ENCODE results near the gene SRGAP1. TPM values are rescaled to one million over a fixed set of nuclear protein-coding genes. Genes with fewer than 3 reads are reported as not detected.
"Not testable (repeated sequence)": the region's sequence is repeated elsewhere in the genome, so short reads cannot be mapped to it uniquely, and the experiment has no call there.

SRGAP1 gene
- total and polyA plus RNA-seq, 2 donors from 2014 or later: 1.8 to 13.5 TPM

GRCh38 chr12:63875703-63876102 lies 31.2 kb downstream of the SRGAP1 start:
- Histone ChIP-seq H3K4me1 (ENCODE audit: control insufficient read depth in 2 of 3, insufficient read depth in 2 of 3, low read depth in 1 of 3, low read length in 3 of 3) (no peaks in the 10 kb centered on the region), H3K27ac (ENCODE audit: low read depth in 2 of 2, low read length in 2 of 2) (no peak overlapping the region), H3K4me3 (ENCODE audit: low read length in 3 of 3) (no peak overlapping the region), H3K27me3 (ENCODE audit: control insufficient read depth, insufficient read depth, low read length) (no peaks in the 10 kb centered on the region), H3K36me3 (ENCODE audit: control insufficient read depth in 2 of 3, insufficient read depth in 3 of 3, low read length in 3 of 3) (no peaks in the 10 kb centered on the region), H3K9me3 (ENCODE audit: control insufficient read depth in 2 of 3, insufficient read depth in 1 of 3, low read length in 3 of 3) (no peaks in the 10 kb centered on the region), H3K9ac (ENCODE audit: low read length in 3 of 3) (no peak overlapping the region)
- intact Hi-C loops (cut with DNase I): no loop called here
- FAIRE-seq (no peak), DNase-seq (no peak)
- TF ChIP-seq CTCF (IDR thresholded peaks at IDR 0.05; ENCODE audit: borderline replicate concordance, extremely low read depth, insufficient read depth): no peak

GRCh38 chr12:63876980-63877379 lies 32.5 kb downstream of the SRGAP1 start:
- TF ChIP-seq CTCF (IDR thresholded peaks at IDR 0.05; ENCODE audit: borderline replicate concordance, extremely low read depth, insufficient read depth): no peak
- FAIRE-seq (no peak), DNase-seq (no peak)
- intact Hi-C loops (cut with DNase I): no loop called here
- Histone ChIP-seq H3K4me1 (ENCODE audit: control insufficient read depth in 2 of 3, insufficient read depth in 2 of 3, low read depth in 1 of 3, low read length in 3 of 3) (no peaks in the 10 kb centered on the region), H3K27me3 (ENCODE audit: control insufficient read depth, insufficient read depth, low read length) (no peaks in the 10 kb centered on the region), H3K4me3 (ENCODE audit: low read length in 3 of 3) (no peak overlapping the region), H3K9ac (ENCODE audit: low read length in 3 of 3) (no peak overlapping the region), H3K9me3 (ENCODE audit: control insufficient read depth in 2 of 3, insufficient read depth in 1 of 3, low read length in 3 of 3) (no peaks in the 10 kb centered on the region), H3K36me3 (ENCODE audit: control insufficient read depth in 2 of 3, insufficient read depth in 3 of 3, low read length in 3 of 3) (no peaks in the 10 kb centered on the region), H3K27ac (ENCODE audit: low read depth in 2 of 2, low read length in 2 of 2) (no peak overlapping the region)

- Histone ChIP-seq H3K4me3 (ENCODE audit: low read length in 3 of 3) (no peak overlapping the region), H3K9me3 (ENCODE audit: control insufficient read depth in 2 of 3, insufficient read depth in 1 of 3, low read length in 3 of 3) (no peaks in the 10 kb centered on the region), H3K9ac (ENCODE audit: low read length in 3 of 3) (no peak overlapping the region), H3K27ac (ENCODE audit: low read depth in 2 of 2, low read length in 2 of 2) (no peak overlapping the region), H3K4me1 (ENCODE audit: control insufficient read depth in 2 of 3, insufficient read depth in 2 of 3, low read depth in 1 of 3, low read length in 3 of 3) (peaks cover 0 to under 1% (median 0%) of the 10 kb centered on the region in 3 donors), H3K27me3 (ENCODE audit: control insufficient read depth, insufficient read depth, low read length) (no peaks in the 10 kb centered on the region), H3K36me3 (ENCODE audit: control insufficient read depth in 2 of 3, insufficient read depth in 3 of 3, low read length in 3 of 3) (no peaks in the 10 kb centered on the region)
- no peak for TF ChIP-seq CTCF (IDR thresholded peaks at IDR 0.05; ENCODE audit: borderline replicate concordance, extremely low read depth, insufficient read depth)
- DNase-seq: no peak
- intact Hi-C loops (cut with DNase I): no loop called here
- FAIRE-seq: no peak
These were observed 33.2 kb downstream of the SRGAP1 start for GRCh38 chr12:63877693-63878092.

- FAIRE-seq; intact Hi-C loops (cut with DNase I); H3K9me3 ChIP-seq (ENCODE audit: control insufficient read depth in 2 of 3, insufficient read depth in 1 of 3, low read length in 3 of 3); H3K27me3 ChIP-seq (ENCODE audit: control insufficient read depth, insufficient read depth, low read length); H3K4me3 ChIP-seq (ENCODE audit: low read length in 3 of 3); H3K36me3 ChIP-seq (ENCODE audit: control insufficient read depth in 2 of 3, insufficient read depth in 3 of 3, low read length in 3 of 3); H3K27ac ChIP-seq (ENCODE audit: low read depth in 2 of 2, low read length in 2 of 2); H3K9ac ChIP-seq (ENCODE audit: low read length in 3 of 3); DNase-seq; H3K4me1 ChIP-seq (ENCODE audit: control insufficient read depth in 2 of 3, insufficient read depth in 2 of 3, low read depth in 1 of 3, low read length in 3 of 3): not testable (repeated sequence)
These were observed 35.7 kb downstream of the SRGAP1 start for GRCh38 chr12:63880235-63880634.

Measured in kidney (tissue), 14 donors.